PC-9 (cell line): ENCODE results near the gene INO80E. TPM values are rescaled to one million over a fixed set of nuclear protein-coding genes. Genes with fewer than 3 reads are reported as not detected.

Source experiments
- Bru-seq: library from RNA; stranded (reverse); fragments of 400-500 nt; gene quantifications from one replicate; lab custom pipeline; 2021; lab: Mats Ljungman, UMichigan
- BruChase-seq, 2 experiments: library from RNA; stranded (reverse); fragments of 400-500 nt; gene quantifications; one replicate each; lab custom pipeline; 2021; lab: Mats Ljungman, UMichigan
- BruUV-seq: library from RNA; stranded (reverse); fragments of 400-500 nt; replicated peaks from 2 replicates; lab custom pipeline; 2021; lab: Mats Ljungman, UMichigan
- CTCF ChIA-PET: fragments of 300-600 bp; sonication (Branson Sonifier 250); formaldehyde crosslinking; loops from one replicate; lab custom pipeline; 2022; ENCODE audit warnings: antibody characterized with exemption; lab: Charles Lee
- POLR2A ChIA-PET: fragments of 300-600 bp; sonication (Branson Sonifier 250); formaldehyde crosslinking; loops from one replicate; lab custom pipeline; 2022; ENCODE audit warnings: antibody characterized with exemption; ENCODE audit not compliant: unreplicated experiment; lab: Charles Lee
- DNase-seq, 2 experiments: peaks; one replicate each; pipeline versions ENCODE4 v3.0.0 to v3.0.0-alpha.2; 2015 to 2022; ENCODE audit warnings: mixed read lengths in 1 of 2
- H2AFZ ChIP-seq: fragments of 200-600 bp; sonication (generic); 2 replicates; pipeline ENCODE4 v1.8.1; 2017; ENCODE audit warnings: antibody characterized with exemption
- H3F3A ChIP-seq: fragments of 200-600 bp; sonication (generic); 2 replicates; pipeline ENCODE4 v1.8.1; 2017; ENCODE audit warnings: antibody characterized with exemption, mild to moderate bottlenecking, low read depth; ENCODE audit not compliant: insufficient read depth
- H3K27ac ChIP-seq: fragments of 200-600 bp; sonication (generic); 2 replicates; pipeline ENCODE4 v1.6.1; 2016; ENCODE audit warnings: mixed run types
- H3K27me3 ChIP-seq: fragments of 200-600 bp; sonication (generic); 2 replicates; pipeline ENCODE4 v1.6.1; 2016; ENCODE audit warnings: low read depth, mixed run types; ENCODE audit not compliant: insufficient read depth
- H3K36me3 ChIP-seq: fragments of 200-600 bp; sonication (generic); 2 replicates; pipeline ENCODE4 v1.6.1; 2016; ENCODE audit warnings: low read depth, mixed run types
- H3K4me1 ChIP-seq: fragments of 200-600 bp; sonication (generic); replicated peaks from 2 replicates; pipeline ENCODE4 v1.6.1; 2016; ENCODE audit warnings: mixed run types; ENCODE audit not compliant: insufficient read depth
- H3K4me2 ChIP-seq: fragments of 200-600 bp; sonication (generic); 2 replicates; pipeline ENCODE4 v1.6.1; 2017; ENCODE audit warnings: mixed run types
- H3K4me3 ChIP-seq: fragments of 200-600 bp; sonication (generic); 2 replicates; pipeline ENCODE4 v1.6.1; 2016; ENCODE audit warnings: mixed run types
- H3K79me2 ChIP-seq: fragments of 200-600 bp; sonication (generic); 2 replicates; pipeline ENCODE4 v1.6.1; 2017; ENCODE audit warnings: low read depth, mixed run types
- H3K9me2 ChIP-seq: fragments of 200-600 bp; sonication (generic); 2 replicates; pipeline ENCODE4 v1.8.1; 2017; ENCODE audit warnings: mild to moderate bottlenecking; ENCODE audit not compliant: insufficient read depth
- H3K9me3 ChIP-seq: fragments of 200-600 bp; sonication (generic); 2 replicates; pipeline ENCODE4 v1.8.1; 2016; ENCODE audit warnings: low read depth; ENCODE audit not compliant: insufficient read depth
- H4K20me1 ChIP-seq: fragments of 200-600 bp; sonication (generic); 2 replicates; pipeline ENCODE4 v1.8.1; 2017; ENCODE audit not compliant: insufficient read depth
- EZH2 ChIP-seq: fragments of 200-600 bp; sonication (generic); IDR thresholded peaks from 2 replicates; pipeline ENCODE4 v1.8.0; 2017; ENCODE audit warnings: antibody characterized with exemption, low read depth
- intact Hi-C: fragments of 100-400 bp; cut with micrococcal nuclease; formaldehyde crosslinking; loops from one replicate; pipeline ENCODE4 v1.10.0; 2022; ENCODE audit not compliant: unreplicated experiment
- long read RNA-seq: library from polyadenylated mRNA; stranded (forward); transcript quantifications from one replicate; pipeline ENCODE4 v2.0.0, GENCODE V29; 2022
- total RNA-seq: library from RNA; stranded (reverse); gene quantifications from 2 replicates; pipeline ENCODE4 v1.2.3, GENCODE V29; 2021
- TF ChIP-seq, protein P1 (sequence below): fragments of 200-600 bp; sonication (generic); conservative IDR thresholded peaks from 2 replicates; pipeline ENCODE4 v1.6.1; 2017; ENCODE audit warnings: mixed run types, antibody characterized with exemption, mild to moderate bottlenecking, moderate library complexity

The INO80E gene, protein sequence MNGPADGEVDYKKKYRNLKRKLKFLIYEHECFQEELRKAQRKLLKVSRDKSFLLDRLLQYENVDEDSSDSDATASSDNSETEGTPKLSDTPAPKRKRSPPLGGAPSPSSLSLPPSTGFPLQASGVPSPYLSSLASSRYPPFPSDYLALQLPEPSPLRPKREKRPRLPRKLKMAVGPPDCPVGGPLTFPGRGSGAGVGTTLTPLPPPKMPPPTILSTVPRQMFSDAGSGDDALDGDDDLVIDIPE
- 102 TPM in 2 replicates for total RNA-seq
- Bru-seq, nascent RNA, result percentile 67 among the genes with signal in this experiment
- BruChase-seq, experiment 1, labeled RNA remaining after a 2-hour chase, result percentile 77 among the genes with signal in this experiment
- percentile 83 among the genes with signal in this experiment for BruChase-seq, experiment 2, labeled RNA remaining after a 6-hour chase
- long read RNA-seq, transcript INO80E-207 (7 exons, 2,103 nt), result major isoform, 19 of 43 reads
- long read RNA-seq, transcript INO80E-201 (6 exons, 1,489 nt), result minor isoform, 14 of 43 reads
- long read RNA-seq, partial matches to known transcripts, result 5 of 43 reads
- long read RNA-seq, other reads (novel, unspliced or antisense), result 4 of 43 reads

DNA sequence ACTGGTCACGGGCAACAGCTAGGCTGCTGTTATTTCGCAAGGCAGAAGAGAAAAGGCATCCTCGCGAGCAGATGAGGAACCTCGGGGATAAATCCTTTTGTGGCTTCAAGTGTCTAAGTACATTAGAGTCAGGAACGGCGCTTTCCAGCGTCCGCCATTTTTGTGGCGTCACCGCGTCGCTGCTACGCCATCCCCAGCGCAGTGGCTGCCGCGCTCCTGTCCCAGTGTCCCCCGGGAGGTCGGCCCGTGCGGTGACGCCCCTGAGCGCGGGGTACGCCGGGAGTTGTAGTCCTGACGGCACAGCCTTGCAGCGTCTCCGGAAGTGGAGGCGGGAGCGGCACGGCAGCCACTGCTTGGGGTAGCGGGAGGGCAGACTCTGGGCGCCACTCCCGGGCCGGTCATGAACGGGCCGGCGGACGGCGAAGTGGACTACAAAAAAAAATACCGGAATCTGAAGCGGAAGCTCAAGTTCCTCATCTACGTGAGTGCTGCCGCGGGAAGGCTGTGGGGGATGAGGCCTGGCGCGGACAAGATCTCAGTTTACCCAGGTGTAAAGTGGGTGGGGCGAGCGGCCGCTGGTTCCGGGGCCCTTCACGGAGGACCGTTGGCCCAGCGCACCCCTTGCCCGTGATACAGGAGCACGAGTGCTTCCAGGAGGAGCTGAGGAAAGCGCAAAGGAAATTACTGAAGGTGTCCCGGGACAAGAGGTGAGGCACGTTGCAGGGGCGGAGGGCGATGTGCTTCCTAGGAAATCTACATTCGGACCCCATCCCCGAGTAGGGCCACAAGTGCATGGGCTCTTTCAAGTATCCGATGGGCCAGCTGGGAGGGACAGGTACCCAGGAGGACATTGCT, at the start of gene INO80E:
INO80E (plus strand) TSS at position 331 of the 855 bp plus-strand sequence; CDS start at position 401, 70 bp downstream.
- H3K27ac ChIP-seq, result peak within 1 kb of the TSS; percentile 74
- ChIA-PET CTCF (no interaction called here), POLR2A (interaction anchor here (0.6 to 0.7 kb wide), 2 partner anchors 20 to 23 kb away, joined by 3 to 5 read pairs; no protein-coding TSS in a partner anchor)
- no peaks in the 10 kb centered on the region for H4K20me1 ChIP-seq
- intact Hi-C loops, result loop anchor here (1.0 to 5.0 kb wide), 4 partner anchors 69 to 185 kb away; partner anchors contain the start of genes ASPHD1, CDIPT and KCTD13
- no TSS peak for BruUV-seq
- no peak for TF ChIP-seq EZH2
- TF ChIP-seq, protein P1, sequence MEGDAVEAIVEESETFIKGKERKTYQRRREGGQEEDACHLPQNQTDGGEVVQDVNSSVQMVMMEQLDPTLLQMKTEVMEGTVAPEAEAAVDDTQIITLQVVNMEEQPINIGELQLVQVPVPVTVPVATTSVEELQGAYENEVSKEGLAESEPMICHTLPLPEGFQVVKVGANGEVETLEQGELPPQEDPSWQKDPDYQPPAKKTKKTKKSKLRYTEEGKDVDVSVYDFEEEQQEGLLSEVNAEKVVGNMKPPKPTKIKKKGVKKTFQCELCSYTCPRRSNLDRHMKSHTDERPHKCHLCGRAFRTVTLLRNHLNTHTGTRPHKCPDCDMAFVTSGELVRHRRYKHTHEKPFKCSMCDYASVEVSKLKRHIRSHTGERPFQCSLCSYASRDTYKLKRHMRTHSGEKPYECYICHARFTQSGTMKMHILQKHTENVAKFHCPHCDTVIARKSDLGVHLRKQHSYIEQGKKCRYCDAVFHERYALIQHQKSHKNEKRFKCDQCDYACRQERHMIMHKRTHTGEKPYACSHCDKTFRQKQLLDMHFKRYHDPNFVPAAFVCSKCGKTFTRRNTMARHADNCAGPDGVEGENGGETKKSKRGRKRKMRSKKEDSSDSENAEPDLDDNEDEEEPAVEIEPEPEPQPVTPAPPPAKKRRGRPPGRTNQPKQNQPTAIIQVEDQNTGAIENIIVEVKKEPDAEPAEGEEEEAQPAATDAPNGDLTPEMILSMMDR, result no peak
- H3K27me3 ChIP-seq, result no peaks in the 10 kb centered on the region
- H3K4me1 ChIP-seq, result peaks cover 25% of the 10 kb centered on the region
- no peaks in the 10 kb centered on the region for H3K9me3 ChIP-seq
- H3K36me3 ChIP-seq, result no peaks in the 10 kb centered on the region
- H3K9me2 ChIP-seq, result no peaks in the 10 kb centered on the region
- H2AFZ ChIP-seq, result peak within 1 kb of the TSS; percentile 99
- peaks cover 11% of the 10 kb centered on the region for H3K79me2 ChIP-seq
- peak within 1 kb of the TSS; percentile 72 for H3K4me3 ChIP-seq
- H3F3A ChIP-seq, result peaks cover 36% of the 10 kb centered on the region
- DNase-seq, result peak; percentile 91 to 100
- H3K4me2 ChIP-seq, result peak within 1 kb of the TSS; percentile 78

DNA sequence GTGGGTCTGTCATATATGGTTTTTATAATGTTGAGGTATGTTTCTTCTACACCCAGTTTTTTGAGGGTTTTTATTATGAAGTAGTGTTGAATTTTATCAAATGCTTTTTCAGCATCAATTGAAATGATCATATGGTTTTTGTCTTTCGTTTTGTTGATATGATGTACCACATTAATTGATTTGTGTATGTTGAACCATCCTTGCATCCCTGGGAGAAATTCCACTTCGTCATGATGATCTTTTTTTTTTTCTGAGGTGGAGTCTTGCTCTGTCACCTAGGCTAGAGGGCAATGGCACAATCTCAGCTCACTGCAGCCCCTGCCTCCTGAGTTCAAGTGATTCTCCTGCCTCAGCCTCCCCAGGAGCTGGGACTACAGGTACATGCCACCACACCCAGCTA, 48.1 kb upstream of the INO80E start:
- Histone ChIP-seq H3K79me2 (no peaks in the 10 kb centered on the region), H2AFZ (no peak overlapping the region), H3K4me2 (no peak overlapping the region), H4K20me1 (no peaks in the 10 kb centered on the region), H3K36me3 (no peaks in the 10 kb centered on the region), H3K4me3 (no peak overlapping the region), H3K27me3 (no peaks in the 10 kb centered on the region), H3K27ac (no peak overlapping the region), H3K9me2 (no peaks in the 10 kb centered on the region), H3K9me3 (no peaks in the 10 kb centered on the region), H3K4me1 (peaks cover 22% of the 10 kb centered on the region), H3F3A (peaks cover 24% of the 10 kb centered on the region)
- intact Hi-C loops, result no loop called here
- POLR2A ChIA-PET, result interaction anchor here (0.6 kb wide), 1 partner anchor 168 kb away, joined by 3 read pairs; no protein-coding TSS in a partner anchor
- no TSS peak for BruUV-seq
- CTCF ChIA-PET, result interaction anchor here (0.6 kb wide), 1 partner anchor 111 kb away, joined by 3 read pairs; no protein-coding TSS in a partner anchor
- no peak for DNase-seq
- TF ChIP-seq, protein P1, result no peak
- no peak for TF ChIP-seq EZH2
